ENCODE data around the gene FNDC3B.

DNA sequence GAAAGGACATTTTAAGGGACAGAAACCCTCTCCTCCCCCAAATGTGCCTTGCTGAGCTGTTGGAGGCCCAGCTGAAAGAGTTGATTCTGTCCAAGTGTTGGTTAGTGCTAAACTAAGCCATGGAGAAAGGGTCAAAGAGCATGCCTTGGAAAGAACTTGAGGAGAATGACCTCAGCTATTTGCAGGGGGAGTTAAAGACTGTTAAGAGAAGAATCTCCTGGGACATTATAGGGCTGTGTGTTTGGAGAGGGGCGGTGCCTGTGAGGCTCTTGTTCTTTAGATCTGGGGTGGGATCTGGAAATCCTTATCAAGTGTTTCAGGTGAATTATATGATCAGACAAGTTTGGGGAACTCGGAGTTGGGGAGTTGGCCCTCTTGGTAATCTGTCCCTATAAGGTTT lies 13.0 kb downstream of the FNDC3B start:
- TF ChIP-seq TAF1 (IDR thresholded peaks at IDR 0.05; ENCODE audit: borderline replicate concordance, insufficient read depth, low read length) (no peak), POLR2AphosphoS5 (IDR thresholded peaks at IDR 0.05; ENCODE audit: low read depth, low read length) (no peak)

Measured in PFSK-1 (cell line).